COLO668 (cell line): ENCODE results near the gene CHD5.
A peak's percentile ranks its signal among the peaks of the same experiment; 100 is the strongest.

Source experiments
- DNase-seq: peaks from one replicate; lab custom pipeline; 2025; ENCODE audit not compliant: unreplicated experiment; lab: John Stamatoyannopoulos, UW

The CHD5 gene

GRCh38 chr1:6174621-6175410, 5.3 kb downstream of the CHD5 start:
- DNase-seq: no peak

GRCh38 chr1:6172549-6172948, 7.6 kb downstream of the CHD5 start:
- DNase-seq: no peak

- peak; percentile 61 for DNase-seq
Measured at GRCh38 chr1:6171548-6172124, 8.5 kb downstream of the CHD5 start.

- no peak for DNase-seq
Measured at GRCh38 chr1:6170742-6171201, 9.3 kb downstream of the CHD5 start.

GRCh38 chr1:6170116-6170741, 9.9 kb downstream of the CHD5 start:
- DNase-seq: no peak

GRCh38 chr1:6168947-6169586, 11.1 kb downstream of the CHD5 start:
- no peak for DNase-seq

- DNase-seq: no peak
Measured at GRCh38 chr1:6167391-6168303, 12.5 kb downstream of the CHD5 start.

GRCh38 chr1:6166655-6167390, 13.3 kb downstream of the CHD5 start:
- no peak for DNase-seq

- DNase-seq: no peak
Measured at GRCh38 chr1:6166221-6166620, 13.9 kb downstream of the CHD5 start.

GRCh38 chr1:6165441-6165985, 14.6 kb downstream of the CHD5 start:
- no peak for DNase-seq

- no peak for DNase-seq
Measured at GRCh38 chr1:6165027-6165426, 15.1 kb downstream of the CHD5 start.

- DNase-seq: no peak
Measured at GRCh38 chr1:6163973-6164617, 16.0 kb downstream of the CHD5 start.

GRCh38 chr1:6163191-6163972, 16.7 kb downstream of the CHD5 start:
- peak; percentile 51 for DNase-seq

GRCh38 chr1:6162773-6163172, 17.3 kb downstream of the CHD5 start:
- DNase-seq: peak; percentile 68

GRCh38 chr1:6162341-6162740, 17.8 kb downstream of the CHD5 start:
- DNase-seq: no peak

GRCh38 chr1:6158181-6158580, 21.9 kb downstream of the CHD5 start:
- no peak for DNase-seq

- peak; percentile 96 for DNase-seq
Measured at GRCh38 chr1:6157528-6158174, 22.5 kb downstream of the CHD5 start.

- no peak for DNase-seq
Measured at GRCh38 chr1:6157132-6157527, 23.0 kb downstream of the CHD5 start.
